Tracheal epithelial cell (primary cell): ENCODE results near the gene RAD23A. TPM values are rescaled to one million over a fixed set of nuclear protein-coding genes. Genes with fewer than 3 reads are reported as not detected.

Source experiments
- total RNA-seq: library from RNA; depleted of rRNA; stranded (reverse); fragments of >200 nt; gene quantifications from 2 replicates; pipeline ENCODE4 v1.2.1, GENCODE V29; 2014

The RAD23A gene
- 71.6 and 126 TPM in 2 replicates for total RNA-seq

DNA sequence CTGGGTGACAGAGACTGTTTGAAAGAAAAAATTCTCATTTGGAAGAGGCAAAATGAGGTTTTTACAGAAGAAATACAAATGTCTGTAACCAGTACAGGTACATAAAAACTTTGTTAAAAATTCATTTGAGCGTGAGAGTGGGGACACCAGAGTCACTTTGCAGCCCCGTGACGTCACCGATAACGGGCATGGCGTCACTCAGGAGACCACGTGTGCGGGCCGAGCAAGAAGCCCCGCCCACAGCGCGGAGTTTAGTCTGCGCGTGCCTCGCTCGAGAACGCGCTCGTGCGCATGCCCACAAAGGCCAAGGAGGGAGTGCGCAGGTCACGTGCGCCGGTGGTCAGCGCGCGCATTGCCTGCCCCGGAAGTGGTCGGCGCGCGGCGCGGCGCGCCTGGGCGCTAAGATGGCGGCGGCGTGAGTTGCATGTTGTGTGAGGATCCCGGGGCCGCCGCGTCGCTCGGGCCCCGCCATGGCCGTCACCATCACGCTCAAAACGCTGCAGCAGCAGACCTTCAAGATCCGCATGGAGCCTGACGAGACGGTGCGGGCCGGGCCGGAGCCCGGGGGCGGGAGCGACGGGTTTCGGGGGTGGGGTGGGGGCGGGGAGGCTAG, at the start of gene RAD23A:
TSS of gene RAD23A (plus strand) at position 384 of the 613 bp plus-strand sequence. CDS start at position 471, 87 bp downstream.

DNA sequence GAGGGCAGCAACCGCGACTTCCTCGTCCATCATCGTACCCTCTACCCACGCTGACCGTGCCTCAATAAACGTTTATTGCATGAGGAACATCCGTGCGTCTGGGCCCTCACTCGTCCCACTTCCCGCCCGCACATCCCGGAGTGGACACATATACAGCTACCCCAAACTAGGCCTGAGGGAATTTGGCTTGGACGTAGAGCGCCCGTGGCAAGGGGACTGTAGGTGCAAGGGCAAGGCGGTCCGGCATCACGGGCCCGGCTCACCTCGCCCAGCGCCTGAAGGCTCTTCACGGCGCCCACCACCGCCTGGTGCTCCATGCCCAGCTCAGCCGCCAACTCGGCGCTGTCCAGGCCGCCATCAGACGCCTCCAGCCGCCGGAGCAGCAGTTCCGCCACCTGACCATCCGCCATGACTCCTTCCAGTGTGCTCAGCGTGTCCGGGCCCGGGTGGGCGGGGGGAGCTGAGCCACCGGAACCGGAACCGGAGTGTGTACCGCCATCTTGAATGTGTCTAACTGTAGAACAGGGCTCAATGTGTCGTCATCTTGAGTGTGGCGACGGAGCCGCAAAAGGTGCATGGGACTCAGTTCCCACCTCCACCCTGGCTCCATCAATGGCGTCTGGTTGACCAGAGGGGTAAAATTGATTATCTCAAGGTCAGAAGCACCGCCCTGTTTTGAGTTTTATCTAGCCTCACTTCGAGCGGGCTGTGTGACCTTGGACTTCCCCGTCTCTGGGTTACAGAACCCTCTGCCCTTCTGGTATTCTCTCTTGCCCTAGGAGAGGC, 12.2 kb upstream of the RAD23A start, which contains the start of gene FARSA:
TSS of gene FARSA (minus strand) at position 425 of the 786 bp plus-strand sequence. CDS start at position 410, 15 bp downstream.

DNA sequence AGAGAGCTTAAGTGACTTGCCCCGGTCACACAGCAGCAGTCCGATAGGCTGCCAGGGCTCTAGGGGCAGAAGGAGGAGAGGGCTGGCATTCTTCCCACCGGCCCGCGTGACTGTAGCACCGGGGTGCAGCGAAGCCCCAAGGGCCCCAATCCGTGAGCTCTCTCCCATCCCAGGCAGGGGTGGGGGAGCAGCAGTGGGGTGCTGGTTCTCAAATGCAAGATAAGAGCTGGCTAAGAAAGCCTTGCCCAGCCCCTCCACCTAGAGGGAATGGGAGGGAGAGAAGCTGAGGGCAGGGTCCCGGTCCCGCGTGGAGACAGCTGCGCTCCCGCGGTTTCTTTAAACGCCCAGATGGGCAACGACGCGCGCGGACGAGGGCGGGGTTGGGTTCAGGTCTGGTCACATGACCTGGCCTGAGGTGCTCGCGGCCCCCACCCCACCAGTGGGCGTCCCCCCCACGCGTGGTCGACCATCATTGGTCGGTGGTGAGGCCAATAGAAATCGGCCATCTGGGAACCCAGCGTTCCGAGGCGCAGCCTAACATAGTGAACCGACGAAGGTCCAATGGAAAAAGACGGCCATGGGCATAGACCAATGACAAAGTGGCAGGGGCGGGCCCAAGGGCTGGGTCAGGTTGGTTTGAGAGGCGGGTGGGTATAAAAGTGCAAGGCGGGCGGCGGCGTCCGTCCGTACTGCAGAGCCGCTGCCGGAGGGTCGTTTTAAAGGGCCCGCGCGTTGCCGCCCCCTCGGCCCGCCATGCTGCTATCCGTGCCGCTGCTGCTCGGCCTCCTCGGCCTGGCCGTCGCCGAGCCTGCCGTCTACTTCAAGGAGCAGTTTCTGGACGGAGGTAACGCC, 7.5 kb upstream of the RAD23A start, which contains the start of gene CALR:
TSS of gene CALR (plus strand) at position 683 of the 852 bp plus-strand sequence. CDS start at position 754, 71 bp downstream.

DNA sequence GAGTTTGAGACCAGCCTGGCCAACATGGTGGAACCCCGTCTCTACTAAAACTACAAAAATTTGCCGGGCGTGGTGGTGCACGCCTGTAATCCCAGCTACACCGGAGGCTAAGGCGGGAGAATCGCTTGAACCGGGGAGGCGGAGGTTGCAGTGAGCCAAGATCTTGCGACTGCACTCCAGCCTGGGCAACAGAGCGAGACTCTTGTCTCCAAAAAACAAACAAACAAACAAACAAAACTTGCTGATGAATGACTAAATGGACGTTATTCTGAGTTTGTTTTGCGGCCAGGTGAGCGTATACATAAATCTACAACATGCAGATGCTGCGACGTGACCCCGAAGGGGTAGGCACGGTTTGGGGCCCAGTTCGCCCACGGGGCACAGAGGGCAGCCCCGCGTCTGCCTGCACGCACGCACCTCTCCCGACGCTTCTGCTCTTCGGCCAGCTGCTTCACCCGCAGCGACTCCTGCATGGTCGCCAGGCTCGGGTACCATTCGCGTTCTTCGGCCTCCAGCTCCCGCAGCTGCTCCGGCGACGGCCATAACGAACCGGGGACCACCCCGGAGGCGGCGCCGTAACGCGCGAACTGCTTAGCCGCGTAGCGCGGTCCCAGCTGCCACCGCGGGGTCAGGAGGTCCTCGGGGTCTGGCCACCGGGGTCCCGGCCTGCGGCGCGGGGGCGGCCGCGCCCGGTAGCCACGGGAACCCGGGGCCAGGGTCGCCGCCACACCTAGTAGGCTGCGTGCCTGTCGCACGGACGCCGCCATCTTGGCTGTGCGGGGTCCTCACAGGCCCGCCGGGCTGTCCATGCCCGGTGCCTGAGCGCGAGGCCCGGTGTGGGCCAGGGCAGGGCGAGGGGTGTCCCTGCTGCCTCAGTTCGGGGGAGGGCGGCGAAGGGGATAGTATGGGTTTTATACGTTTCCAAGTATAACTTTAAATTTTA, 11.1 kb downstream of the RAD23A start, which contains the start of gene GADD45GIP1:
TSS of gene GADD45GIP1 (minus strand) at position 778 of the 943 bp plus-strand sequence. CDS start at position 767, 11 bp downstream.

DNA sequence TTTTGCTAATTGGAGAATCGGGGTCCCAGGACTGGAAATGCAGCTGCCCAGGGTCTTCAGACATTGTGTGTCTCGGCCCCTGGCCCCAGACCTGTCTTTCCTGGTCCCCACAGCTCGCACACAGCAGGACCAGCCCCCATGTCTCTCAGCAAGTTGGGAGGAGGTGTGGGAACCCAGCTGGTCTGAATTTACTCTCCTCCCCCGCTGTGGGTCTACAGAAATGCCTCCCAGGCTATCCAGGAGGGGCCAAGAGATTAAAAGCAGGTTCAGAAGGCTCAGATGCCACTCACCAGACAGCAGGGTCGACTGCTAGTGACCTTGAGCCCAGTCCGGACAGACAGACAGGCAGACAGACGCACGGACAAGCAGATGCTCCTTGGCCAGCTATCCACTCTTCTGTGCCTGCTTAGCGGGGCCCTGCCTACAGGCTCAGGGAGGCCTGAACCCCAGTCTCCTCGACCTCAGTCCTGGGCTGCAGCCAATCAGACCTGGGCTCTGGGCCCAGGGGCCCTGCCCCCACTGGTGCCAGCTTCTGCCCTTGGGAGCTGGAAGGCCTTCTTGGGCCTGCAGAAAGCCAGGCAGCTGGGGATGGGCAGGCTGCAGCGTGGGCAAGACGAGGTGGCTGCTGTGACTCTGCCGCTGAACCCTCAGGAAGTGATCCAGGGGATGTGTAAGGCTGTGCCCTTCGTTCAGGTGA, 23.8 kb downstream of the RAD23A start, which contains the start of gene DAND5:
TSS of gene DAND5 (plus strand) at position 285 of the 697 bp plus-strand sequence. CDS start at position 370, 85 bp downstream.

DNA sequence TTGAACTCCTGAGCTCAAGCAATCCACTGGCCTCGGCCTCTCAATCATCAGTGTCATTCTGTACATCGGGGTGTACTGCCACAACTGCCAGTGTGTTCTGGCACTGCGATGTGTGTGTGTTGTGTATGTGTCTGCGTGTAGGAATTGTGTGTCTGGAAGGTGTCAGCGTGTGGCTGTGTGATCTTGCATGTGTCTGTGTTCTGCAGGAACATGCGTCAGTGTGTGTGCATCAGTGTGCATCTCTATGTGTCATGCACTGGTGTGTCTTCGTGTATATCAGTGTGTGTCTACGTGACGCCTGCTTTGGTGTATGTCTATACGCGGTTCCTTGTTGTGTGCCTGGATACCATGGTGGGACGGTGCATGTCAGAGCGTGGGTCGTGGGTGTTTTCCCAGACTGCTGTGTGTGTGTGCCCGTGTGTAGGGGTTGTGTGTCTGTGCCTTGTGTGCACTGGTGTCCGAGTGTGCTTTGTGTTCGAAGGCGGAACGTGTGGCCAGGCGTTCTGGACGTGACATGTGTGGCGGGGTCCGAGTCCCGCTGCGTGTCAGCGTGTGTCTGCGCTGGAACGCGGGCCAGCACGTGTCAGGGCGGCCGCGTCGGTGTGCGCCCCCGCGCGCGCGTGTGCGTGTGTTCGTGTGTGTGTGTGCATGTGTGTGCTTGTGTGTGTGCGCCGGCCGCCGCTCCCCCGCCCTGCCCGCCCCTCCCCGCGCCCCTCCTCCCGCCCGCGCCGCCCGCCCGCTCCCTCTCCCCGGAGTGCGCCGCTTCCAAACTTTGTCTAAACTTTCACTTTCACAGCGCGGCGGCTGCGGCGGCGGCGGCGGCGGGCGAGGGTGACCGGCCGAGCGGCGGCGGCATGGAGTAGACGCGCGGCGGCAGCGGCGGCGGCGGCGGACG, 49.3 kb downstream of the RAD23A start, which contains the start of gene NFIX:
TSS of gene NFIX (plus strand) at position 775 of the 895 bp plus-strand sequence. CDS start 363 bp downstream, outside the sequence.

Other genes with a start within 250 kb of the RAD23A start
- gene FBXW9, start 249.2 kb upstream of the RAD23A start, total RNA-seq, result 8.2 and 8.7 TPM in 2 replicates
- gene TNPO2, start 221.9 kb upstream of the RAD23A start, total RNA-seq, result 28.4 and 29.4 TPM in 2 replicates
- 110 and 143 TPM in 2 replicates for gene TRIR, start 211.2 kb upstream of the RAD23A start, total RNA-seq
- 72.9 and 77.6 TPM in 2 replicates for gene GET3, start 208.4 kb upstream of the RAD23A start, total RNA-seq
- gene BEST2, start 194.1 kb upstream of the RAD23A start, total RNA-seq, result not detected in 2 replicates
- gene HOOK2, start 170.3 kb upstream of the RAD23A start, total RNA-seq, result 40.9 and 52.3 TPM in 2 replicates
- 221 and 311 TPM in 2 replicates for gene JUNB, start 154.4 kb upstream of the RAD23A start, total RNA-seq
- gene PRDX2, start 144.1 kb upstream of the RAD23A start, total RNA-seq, result 178 and 246 TPM in 2 replicates
- not detected in 2 replicates for gene THSD8, start 143.8 kb upstream of the RAD23A start, total RNA-seq
- gene RNASEH2A, start 139.3 kb upstream of the RAD23A start, total RNA-seq, result 9.2 and 14.7 TPM in 2 replicates
- not detected in 2 replicates for gene RTBDN, start 111.3 kb upstream of the RAD23A start, total RNA-seq
- gene MAST1, start 107.3 kb upstream of the RAD23A start, total RNA-seq, result 0.43 and 1.4 TPM in 2 replicates
- 25.8 and 48.2 TPM in 2 replicates for gene DNASE2, start 64.4 kb upstream of the RAD23A start, total RNA-seq
- 0.24 TPM in 1 of 2 replicates, not detected in the other for gene KLF1, start 58.7 kb upstream of the RAD23A start, total RNA-seq
- gene GCDH, start 54.7 kb upstream of the RAD23A start, total RNA-seq, result 21.5 and 28.9 TPM in 2 replicates
- not detected in 2 replicates for gene SYCE2, start 26.6 kb upstream of the RAD23A start, total RNA-seq
- 77.2 and 78.3 TPM in 2 replicates for gene FARSA, start 12.2 kb upstream of the RAD23A start, total RNA-seq
- gene CALR, start 7.3 kb upstream of the RAD23A start, total RNA-seq, result 522 and 1,123 TPM in 2 replicates
- 16.8 and 22.9 TPM in 2 replicates for gene GADD45GIP1, start 11.4 kb downstream of the RAD23A start, total RNA-seq
- gene DAND5, start 23.7 kb downstream of the RAD23A start, total RNA-seq, result 0.24 TPM in 1 of 2 replicates, not detected in the other
- gene NFIX, start 49.6 kb downstream of the RAD23A start, total RNA-seq, result 8.7 and 16.6 TPM in 2 replicates
- 0.72 and 4.3 TPM in 2 replicates for gene LYL1, start 157.0 kb downstream of the RAD23A start, total RNA-seq
- gene TRMT1, start 170.9 kb downstream of the RAD23A start, total RNA-seq, result 76.9 and 79.5 TPM in 2 replicates
- 37.1 and 43.1 TPM in 2 replicates for gene NACC1, start 172.4 kb downstream of the RAD23A start, total RNA-seq
- gene STX10, start 204.5 kb downstream of the RAD23A start, total RNA-seq, result 68.7 and 69.7 TPM in 2 replicates
- 18.8 and 23.0 TPM in 2 replicates for gene IER2, start 204.5 kb downstream of the RAD23A start, total RNA-seq